RWPE2 (cell line): ENCODE data around the gene ROBO4.

ENCODE experiments used
- ATAC-seq: fragments of 200-7000 bp; cut with Tn5 transposase; 3 replicates; pipeline ENCODE4 v1.9.1; 2021; ENCODE audit warnings: low read depth
- DNase-seq: peaks from one replicate; pipeline ENCODE4 v3.0.0-alpha.2; 2020; ENCODE audit warnings: low spot score
- H3K27ac ChIP-seq: fragments of 450-650 bp; 2 replicates; pipeline ENCODE4 v1.5.1; 2017; ENCODE audit warnings: mild to moderate bottlenecking; ENCODE audit not compliant: poor library complexity, severe bottlenecking
- H3K27me3 ChIP-seq: fragments of 250-450 bp; sonication (Bioruptor Pico); 2 replicates; pipeline ENCODE4 v1.5.1; 2021; ENCODE audit warnings: mild to moderate bottlenecking, moderate library complexity; ENCODE audit not compliant: insufficient read depth, poor library complexity, severe bottlenecking
- H3K36me3 ChIP-seq: fragments of 250-450 bp; sonication (Bioruptor Pico); 2 replicates; pipeline ENCODE4 v1.5.1; 2020; ENCODE audit warnings: low read depth, mild to moderate bottlenecking, moderate library complexity
- H3K4me1 ChIP-seq: fragments of 250-450 bp; sonication (Bioruptor Pico); 2 replicates; pipeline ENCODE4 v1.5.1; 2021; ENCODE audit warnings: mild to moderate bottlenecking, moderate library complexity; ENCODE audit not compliant: insufficient read depth, poor library complexity, severe bottlenecking
- H3K4me3 ChIP-seq: fragments of 250-450 bp; sonication (Bioruptor Pico); 2 replicates; pipeline ENCODE4 v1.5.1; 2021; ENCODE audit warnings: mild to moderate bottlenecking, moderate library complexity; ENCODE audit not compliant: severe bottlenecking
- H3K9me3 ChIP-seq: fragments of 250-450 bp; sonication (Bioruptor Pico); 2 replicates; pipeline ENCODE4 v1.5.1; 2021; ENCODE audit warnings: mild to moderate bottlenecking, moderate library complexity; ENCODE audit not compliant: severe bottlenecking
- CTCF ChIP-seq: fragments of 450-650 bp; IDR thresholded peaks from one replicate; pipeline ENCODE4 v1.5.1; 2017; ENCODE audit warnings: mild to moderate bottlenecking, moderate library complexity; ENCODE audit not compliant: poor library complexity, severe bottlenecking

The ROBO4 gene

GRCh38 chr11:124894606-124895430 lies 2.8 kb downstream of the ROBO4 start:
- H3K4me3 ChIP-seq: no peak overlapping the region
- H3K27me3 ChIP-seq: no peaks in the 10 kb centered on the region
- H3K9me3 ChIP-seq: no peaks in the 10 kb centered on the region
- ATAC-seq (no peak), DNase-seq (no peak)
- peaks cover 30% of the 10 kb centered on the region for H3K4me1 ChIP-seq
- no peak for TF ChIP-seq CTCF
- H3K36me3 ChIP-seq: no peaks in the 10 kb centered on the region
- no peak overlapping the region for H3K27ac ChIP-seq

- no peak overlapping the region for H3K4me3 ChIP-seq
- H3K36me3 ChIP-seq: no peaks in the 10 kb centered on the region
- TF ChIP-seq CTCF: no peak
- DNase-seq (no peak), ATAC-seq (no peak)
- H3K4me1 ChIP-seq: peaks cover 21% of the 10 kb centered on the region
- H3K9me3 ChIP-seq: no peaks in the 10 kb centered on the region
- H3K27me3 ChIP-seq: no peaks in the 10 kb centered on the region
- no peak overlapping the region for H3K27ac ChIP-seq
Measured at GRCh38 chr11:124893781-124894401, 3.8 kb downstream of the ROBO4 start.

GRCh38 chr11:124892750-124893454 lies 4.8 kb downstream of the ROBO4 start:
- Histone ChIP-seq H3K27ac (no peak overlapping the region), H3K36me3 (no peaks in the 10 kb centered on the region), H3K4me1 (peaks cover 12% of the 10 kb centered on the region), H3K4me3 (no peak overlapping the region), H3K27me3 (no peaks in the 10 kb centered on the region), H3K9me3 (no peaks in the 10 kb centered on the region)
- TF ChIP-seq CTCF: no peak
- ATAC-seq (no peak), DNase-seq (no peak)

- TF ChIP-seq CTCF: no peak
- ATAC-seq (no peak), DNase-seq (no peak)
- Histone ChIP-seq H3K27ac (no peak overlapping the region), H3K27me3 (no peaks in the 10 kb centered on the region), H3K4me3 (no peak overlapping the region), H3K36me3 (no peaks in the 10 kb centered on the region), H3K4me1 (peaks cover 5% of the 10 kb centered on the region), H3K9me3 (no peaks in the 10 kb centered on the region)
Measured at GRCh38 chr11:124892146-124892545, 5.5 kb downstream of the ROBO4 start.
